Sigmoid colon (tissue), 7 donors: ENCODE data around the gene UST. TPM values are rescaled to one million over a fixed set of nuclear protein-coding genes. Genes with fewer than 3 reads are reported as not detected.
"Not testable (repeated sequence)": the region's sequence is repeated elsewhere in the genome, so short reads cannot be mapped to it uniquely, and the experiment has no call there.

Experiments used
- DNase-seq: peaks from one replicate; pipeline ENCODE4 v3.0.0-alpha.2; 2019
- H3K27ac ChIP-seq, 4 donors: fragments of 200-600 bp; sonication (generic); one replicate each; pipeline ENCODE4 v1.5.1; 2016 to 2019; ENCODE audit warnings: mild to moderate bottlenecking in 1 of 4
- H3K27me3 ChIP-seq, 3 donors: fragments of 200-600 bp; sonication (generic); one replicate each; pipeline ENCODE4 v1.5.1; 2019; ENCODE audit warnings: mild to moderate bottlenecking in 1 of 3
- H3K36me3 ChIP-seq, 4 donors: fragments of 200-600 bp; sonication (generic); one replicate each; pipeline ENCODE4 v1.5.1; 2016 to 2019
- H3K4me1 ChIP-seq, 4 donors: fragments of 200-600 bp; sonication (generic); one replicate each; pipeline ENCODE4 v1.5.1; 2017 to 2019
- H3K4me3 ChIP-seq, 4 donors: fragments of 200-600 bp; sonication (generic); one replicate each; pipeline ENCODE4 v1.5.1; 2017 to 2019; ENCODE audit warnings: mild to moderate bottlenecking in 2 of 4, moderate library complexity in 1 of 4
- H3K9me3 ChIP-seq, 4 donors: fragments of 200-600 bp in 3 of 4; sonication (generic) in 3 of 4; one replicate each; pipeline versions ENCODE4 v1.5.1 to v1.6.1; 2013 to 2019
- CTCF ChIP-seq, 4 experiments: fragments of 450-650 bp in 3 of 4; fragments of 200-600 bp in 1 of 4; IDR thresholded peaks; one replicate each; pipeline ENCODE4 v1.5.1; 2016 to 2019; ENCODE audit warnings: antibody characterized with exemption in 4 of 4, mild to moderate bottlenecking in 3 of 4, moderate library complexity in 2 of 4
- EP300 ChIP-seq, 4 donors: sonication (generic); formaldehyde crosslinking; IDR thresholded peaks; one replicate each; pipeline ENCODE4 v1.6.1; 2017; ENCODE audit warnings: antibody characterized with exemption in 4 of 4
- POLR2A ChIP-seq, 2 donors: fragments of 450-650 bp; IDR thresholded peaks; one replicate each; pipeline ENCODE4 v1.6.1; 2016; ENCODE audit warnings: antibody characterized with exemption in 2 of 2, mild to moderate bottlenecking in 2 of 2, moderate library complexity in 2 of 2
- POLR2AphosphoS5 ChIP-seq, 4 donors: sonication (generic); formaldehyde crosslinking; IDR thresholded peaks; one replicate each; pipeline ENCODE4 v1.6.1; 2017; ENCODE audit warnings: antibody characterized with exemption in 4 of 4
- WGBS, 2 donors: extraction: QIAGEN DNeasy Blood & Tissue Kit; methylation state at CpG; one replicate each; pipeline ENCODE4 v1.1.7; 2013; 5-methylcytosine and 5-hydroxymethylcytosine counted together
- intact Hi-C: fragments of 100-400 bp; cut with DNase I; formaldehyde crosslinking; loops from one replicate; pipeline ENCODE4 v1.15.1; 2023
- polyA plus RNA-seq, 3 donors: library from polyadenylated mRNA; stranded (reverse); fragments of 200-250 nt; gene quantifications; one replicate each; pipeline ENCODE4 v1.2.3, GENCODE V29; 2013
- total RNA-seq, 4 donors: library from RNA; depleted of rRNA; stranded (reverse); fragments of >200 nt; gene quantifications; one replicate each; pipeline ENCODE4 v1.1.0, GENCODE V29; 2016
- donor health status: healthy with polysubstance abuse.
- donor health status: Bipolar disorder and iron deficiency.
- donor health status: healthy.

The UST gene
- total and polyA plus RNA-seq, 7 donors, result 0.46 to 35.2 (median 21.8) TPM

GRCh38 chr6:148974351-148974750 lies 227.5 kb downstream of the UST start:
- Histone ChIP-seq H3K4me1 (peaks cover 0 to 17% (median 7%) of the 10 kb centered on the region in 4 donors), H3K36me3 (no peaks in the 10 kb centered on the region), H3K27ac (no peak overlapping the region), H3K27me3 (no peaks in the 10 kb centered on the region), H3K9me3 (no peaks in the 10 kb centered on the region), H3K4me3 (no peak overlapping the region)
- 61 to 86% methylated on average over 4 of the region's 4 CpGs for WGBS, 2 donors
- intact Hi-C loops, result no loop called here
- TF ChIP-seq POLR2A (IDR thresholded peaks at IDR 0.05) (no peak), EP300 (IDR thresholded peaks at IDR 0.05) (no peak), POLR2AphosphoS5 (IDR thresholded peaks at IDR 0.05) (no peak), CTCF (IDR thresholded peaks at IDR 0.05) (no peak)
- DNase-seq, result no peak

GRCh38 chr6:148978298-148978697 lies 231.5 kb downstream of the UST start:
- H3K27ac ChIP-seq, H3K36me3 ChIP-seq, DNase-seq, H3K4me3 ChIP-seq, H3K9me3 ChIP-seq, intact Hi-C loops, H3K27me3 ChIP-seq: not testable (repeated sequence)
- H3K4me1 ChIP-seq, result peaks cover 0 to 18% (median 8%) of the 10 kb centered on the region in 4 donors
- 92 to 93% methylated on average over 2 of the region's 3 CpGs for WGBS, 2 donors

GRCh38 chr6:148979014-148979901 lies 232.4 kb downstream of the UST start:
- DNase-seq, result no peak
- Histone ChIP-seq H3K36me3 (no peaks in the 10 kb centered on the region), H3K4me1 (peaks cover 0 to 10% (median 4%) of the 10 kb centered on the region in 4 donors), H3K27ac (no peak overlapping the region), H3K4me3 (no peak overlapping the region), H3K9me3 (no peaks in the 10 kb centered on the region), H3K27me3 (no peaks in the 10 kb centered on the region)
- no peak for TF ChIP-seq CTCF (IDR thresholded peaks at IDR 0.05)
- 67 to 76% methylated on average over 7 of the region's 7 CpGs for WGBS, 2 donors
- intact Hi-C loops, result no loop called here

GRCh38 chr6:148980234-148980633 lies 233.4 kb downstream of the UST start:
- H3K27ac ChIP-seq, result no peak overlapping the region
- 79 to 84% methylated on average over 3 of the region's 3 CpGs for WGBS, 2 donors
- intact Hi-C loops, result no loop called here

GRCh38 chr6:148981515-148981914 lies 234.7 kb downstream of the UST start:
- Histone ChIP-seq H3K36me3 (no peaks in the 10 kb centered on the region), H3K4me1 (peaks cover 0 to 10% (median 4%) of the 10 kb centered on the region in 4 donors), H3K27me3 (no peaks in the 10 kb centered on the region), H3K9me3 (no peaks in the 10 kb centered on the region), H3K4me3 (no peak overlapping the region), H3K27ac (no peak overlapping the region)
- intact Hi-C loops, result no loop called here
- no peak for DNase-seq
- TF ChIP-seq POLR2A (IDR thresholded peaks at IDR 0.05) (no peak), CTCF (IDR thresholded peaks at IDR 0.05) (no peak), EP300 (IDR thresholded peaks at IDR 0.05) (no peak), POLR2AphosphoS5 (IDR thresholded peaks at IDR 0.05) (no peak)
- 71 to 88% methylated on average over 3 of the region's 3 CpGs for WGBS, 2 donors

More at GRCh38 chr6:148980234-148980633, 233.4 kb downstream of the UST start:
- no peak for TF ChIP-seq CTCF (IDR thresholded peaks at IDR 0.05)
- no peak for TF ChIP-seq POLR2A (IDR thresholded peaks at IDR 0.05)
- no peak for TF ChIP-seq POLR2AphosphoS5 (IDR thresholded peaks at IDR 0.05)
- H3K4me1 ChIP-seq, result peaks cover 0 to 10% (median 4%) of the 10 kb centered on the region in 4 donors
- H3K4me3 ChIP-seq, result no peak overlapping the region
- no peaks in the 10 kb centered on the region for H3K9me3 ChIP-seq
- no peaks in the 10 kb centered on the region for H3K36me3 ChIP-seq
- H3K27me3 ChIP-seq, result no peaks in the 10 kb centered on the region
- no peak for DNase-seq
